ENCODE data around the gene SH3TC1.
A peak's percentile ranks its signal among the peaks of the same experiment; 100 is the strongest.

The SH3TC1 gene

GRCh38 chr4:8198906-8199593, at the start of gene SH3TC1:
Gene SH3TC1, plus strand, starts transcription at chr4:8199290. Its CDS starts 5,905 bp downstream, at chr4:8205195.
- no peak for DNase-seq (ENCODE audit: low read depth, low spot score)

- DNase-seq (ENCODE audit: low read depth, low spot score), result no peak
Observed at GRCh38 chr4:8149664-8150063, 49.4 kb upstream of the SH3TC1 start.

- no peak for DNase-seq (ENCODE audit: low read depth, low spot score)
Observed at GRCh38 chr4:8150152-8151090, 48.7 kb upstream of the SH3TC1 start.

DNA sequence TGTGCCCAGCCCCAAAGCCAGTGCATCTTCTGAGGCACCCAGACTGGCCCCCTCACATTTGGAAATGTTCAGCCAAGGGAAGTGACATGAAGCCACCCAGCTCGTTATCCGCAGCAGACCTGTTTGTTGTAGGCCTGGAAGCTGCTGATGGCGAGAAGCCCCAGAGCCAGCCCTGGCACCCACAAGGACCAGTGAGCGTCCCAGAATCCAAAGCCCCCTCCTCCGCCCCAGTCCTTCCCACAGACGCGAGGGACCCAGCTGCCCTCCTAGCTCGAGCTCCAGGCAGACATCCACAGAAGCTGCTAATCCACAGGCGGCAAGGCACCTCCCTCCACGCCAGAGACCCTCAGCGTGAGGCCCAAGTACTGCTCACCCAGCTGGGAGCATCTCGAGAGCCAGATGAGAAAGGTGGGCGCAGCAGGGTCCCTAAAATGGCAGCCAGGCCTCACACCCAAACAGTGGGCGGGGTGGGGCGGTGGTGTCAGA, 47.9 kb upstream of the SH3TC1 start:
- DNase-seq (ENCODE audit: low read depth, low spot score), result no peak

DNA sequence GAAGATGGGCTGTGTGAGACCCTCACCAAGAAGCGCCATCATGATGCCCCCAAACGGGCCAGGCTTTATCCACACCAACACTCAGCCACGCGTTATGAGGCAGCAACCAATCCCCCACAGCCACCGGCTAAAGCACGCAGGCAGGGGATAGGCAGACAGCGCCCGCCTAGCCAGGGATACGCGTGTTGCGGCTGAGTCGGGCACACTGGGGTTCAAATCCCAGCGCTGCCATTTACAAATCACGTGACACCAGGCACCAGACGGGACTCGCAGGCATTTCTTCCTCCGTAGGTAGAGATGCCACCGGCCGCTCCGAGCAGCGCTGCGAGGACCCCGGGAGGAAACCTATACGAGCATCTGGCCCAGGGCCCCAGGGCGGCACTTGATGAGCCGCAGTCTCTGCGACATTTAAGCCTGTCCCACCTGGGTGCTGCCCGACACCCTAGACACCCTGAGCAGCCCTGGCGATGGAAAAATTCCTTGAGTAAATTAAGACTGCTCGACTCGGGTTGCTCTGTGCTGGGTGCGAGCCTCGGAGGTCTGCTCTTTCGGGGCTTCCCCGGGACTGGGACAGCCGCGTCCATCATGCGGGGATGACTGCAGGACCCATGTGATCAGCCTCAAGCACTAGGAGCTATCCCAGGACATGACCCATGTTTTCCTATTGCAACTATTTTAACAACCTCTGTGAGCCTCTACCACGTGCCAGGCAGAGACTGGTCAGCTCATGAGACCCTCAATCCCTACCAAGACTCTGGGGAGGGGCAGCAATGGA, 46.8 kb upstream of the SH3TC1 start:
- no peak for DNase-seq (ENCODE audit: low read depth, low spot score)

- DNase-seq (ENCODE audit: low read depth, low spot score), result no peak
Observed at GRCh38 chr4:8152865-8153257, 46.2 kb upstream of the SH3TC1 start.

- no peak for DNase-seq (ENCODE audit: low read depth, low spot score)
Observed at GRCh38 chr4:8153441-8153840, 45.6 kb upstream of the SH3TC1 start.

DNA sequence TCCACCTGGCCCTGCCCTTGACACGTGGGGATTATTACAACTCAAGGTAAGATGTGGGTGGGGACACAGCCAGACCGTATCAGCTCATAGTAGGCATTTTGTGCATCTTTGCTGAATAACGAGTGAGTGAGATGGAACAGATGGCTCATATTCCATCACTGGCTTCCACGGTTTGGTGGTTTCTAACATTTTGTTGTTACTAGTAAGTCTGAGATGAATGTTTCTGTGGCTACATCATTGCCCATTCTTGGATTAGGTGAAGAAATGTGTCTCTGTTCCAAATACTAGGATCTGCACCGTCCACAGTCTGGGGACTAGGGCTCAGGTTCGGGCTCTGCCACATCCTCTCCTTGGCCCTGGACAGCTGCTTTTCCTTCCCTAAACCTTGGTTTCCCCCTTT, 44.0 kb upstream of the SH3TC1 start:
- no peak for DNase-seq (ENCODE audit: low read depth, low spot score)

- no peak for DNase-seq (ENCODE audit: low read depth, low spot score)
Observed at GRCh38 chr4:8155660-8156421, 43.2 kb upstream of the SH3TC1 start.

DNA sequence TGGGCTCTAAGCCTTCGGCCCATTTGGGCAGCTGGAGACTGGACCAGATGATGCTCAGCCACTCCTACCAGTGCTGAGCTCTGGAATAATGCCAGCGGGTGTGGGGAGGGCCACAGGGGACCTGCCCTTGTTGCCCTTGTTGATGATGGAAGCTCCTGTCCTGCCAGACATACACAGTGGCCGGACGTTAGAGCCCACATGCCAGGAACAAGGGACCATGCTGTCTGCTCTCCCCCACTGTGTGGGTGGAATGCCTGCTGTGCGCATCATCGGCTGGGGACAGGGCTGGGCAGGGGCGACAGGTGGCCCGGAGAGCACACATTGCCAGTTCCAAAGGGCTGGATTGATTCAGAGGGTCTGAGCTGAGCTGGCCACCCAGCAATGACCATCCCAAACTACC, 42.5 kb upstream of the SH3TC1 start:
- DNase-seq (ENCODE audit: low read depth, low spot score), result no peak

GRCh38 chr4:8157496-8157895, 41.6 kb upstream of the SH3TC1 start:
- no peak for DNase-seq (ENCODE audit: low read depth, low spot score)

DNA sequence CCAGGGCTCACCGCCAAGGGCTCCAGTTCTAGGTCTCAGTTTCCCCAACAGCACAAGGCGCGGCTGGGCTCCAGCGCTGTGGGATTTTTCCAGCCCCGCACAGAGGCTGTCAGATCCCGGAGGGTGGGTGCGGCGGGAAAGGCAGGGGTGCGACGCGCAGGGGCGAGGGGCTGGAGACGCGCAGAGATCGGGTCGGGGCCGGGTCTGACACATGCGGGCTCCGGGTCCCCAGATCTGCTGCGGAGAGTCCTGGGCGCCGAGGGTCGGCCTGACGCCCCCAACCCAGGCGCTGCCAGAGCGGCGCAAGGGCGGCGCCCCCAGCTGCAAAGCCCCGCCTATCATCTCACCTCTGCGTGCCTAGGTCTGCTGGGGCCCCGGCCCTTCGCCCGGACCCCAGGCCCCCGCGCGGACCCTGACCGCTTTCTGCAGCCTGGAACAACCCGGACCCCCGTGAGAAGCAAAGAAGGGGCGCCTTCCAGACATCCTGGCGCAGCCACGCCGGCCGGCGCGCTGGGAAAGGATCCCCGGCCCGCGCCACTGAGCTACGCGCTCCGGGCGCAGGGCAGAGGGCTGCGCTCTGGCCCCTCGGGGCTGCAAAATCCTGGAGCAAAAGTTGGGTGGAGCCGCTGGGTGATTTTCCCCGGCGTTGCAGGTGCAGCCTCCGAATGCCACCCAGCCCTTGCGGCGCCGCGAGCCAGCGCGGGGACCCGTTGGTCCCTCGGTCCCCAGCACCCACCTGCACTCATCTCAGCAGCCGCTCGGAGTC, 41.0 kb upstream of the SH3TC1 start:
- no peak for DNase-seq (ENCODE audit: low read depth, low spot score)

DNA sequence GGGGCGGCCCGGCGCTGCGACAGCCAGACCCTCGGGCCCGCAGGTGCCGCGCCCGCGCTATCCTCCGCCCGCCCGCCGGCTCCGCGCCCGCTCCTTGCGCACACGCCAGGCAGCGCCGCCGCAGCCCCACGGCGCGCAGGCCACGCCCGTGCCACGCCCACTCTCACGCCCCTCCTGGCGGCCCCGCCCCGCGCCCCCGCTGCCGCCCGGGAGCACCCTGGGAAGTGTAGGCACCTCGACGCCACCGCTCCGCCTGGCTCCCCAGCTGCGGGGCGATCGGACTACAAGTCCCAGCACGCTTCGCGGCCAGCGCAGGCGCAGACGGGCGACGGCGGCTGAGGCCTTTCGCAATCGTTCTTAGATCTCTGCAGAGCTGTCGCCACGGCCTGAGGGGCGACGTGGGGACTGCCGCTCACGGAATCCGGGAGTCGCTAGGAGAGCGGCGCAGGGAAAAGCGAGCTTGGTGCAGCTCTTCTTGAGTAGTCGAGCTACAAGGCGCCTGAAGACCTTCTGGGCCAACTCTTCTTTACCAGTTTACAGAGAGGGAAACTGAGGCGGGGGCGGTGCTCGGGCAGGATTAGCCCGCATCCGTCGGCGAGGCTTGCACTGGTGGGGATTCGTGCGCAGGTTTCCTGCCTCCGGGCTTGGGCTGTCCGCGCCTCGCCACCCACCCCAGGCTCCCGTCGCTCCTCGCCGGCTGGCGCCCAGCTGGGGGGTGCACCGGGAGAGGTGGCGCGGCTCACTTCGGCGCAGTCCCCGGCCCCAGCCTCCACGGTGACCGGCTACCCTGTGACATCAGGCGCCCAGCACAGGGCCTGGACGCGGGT, 40.2 kb upstream of the SH3TC1 start, which contains the start of gene ABLIM2:
Gene ABLIM2, minus strand, starts transcription at position 104 of the 827 bp plus-strand sequence. CDS start 124 bp downstream, outside the sequence.
- DNase-seq (ENCODE audit: low read depth, low spot score), result peak; percentile 79

DNA sequence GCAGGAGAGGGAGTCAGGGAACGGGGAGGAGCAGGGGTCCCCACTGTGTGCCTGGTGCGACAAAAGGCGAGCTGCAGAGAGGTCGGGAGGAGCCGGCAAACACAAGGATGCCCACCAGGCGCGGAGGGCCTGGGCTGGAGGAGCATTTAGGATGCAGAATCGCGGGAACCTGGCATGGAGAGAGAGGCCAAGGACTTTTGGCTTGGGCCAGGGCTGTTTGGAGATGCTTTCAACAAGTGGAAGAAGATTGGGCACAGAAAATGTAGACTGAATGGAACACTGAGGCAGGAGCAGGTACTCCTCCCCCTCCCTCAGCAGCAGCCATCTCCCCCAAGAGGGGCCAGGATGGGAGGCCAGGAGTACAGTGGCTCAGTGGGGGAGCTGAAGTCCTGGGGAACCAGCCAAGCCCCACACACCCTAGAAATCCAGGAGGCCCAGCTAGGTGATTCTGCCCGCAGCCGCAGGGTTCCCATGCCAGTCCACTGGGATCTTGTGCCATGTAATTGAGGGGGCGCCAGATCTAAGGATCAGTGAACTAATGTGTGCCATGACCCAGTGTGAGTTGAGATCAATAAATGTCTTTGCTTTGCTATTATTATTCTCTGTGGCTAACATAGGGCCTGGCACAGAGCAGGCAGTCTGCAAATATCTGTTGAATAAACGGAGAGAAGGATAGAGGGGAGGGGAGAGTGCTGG, 39.4 kb upstream of the SH3TC1 start:
- DNase-seq (ENCODE audit: low read depth, low spot score), result no peak

DNA sequence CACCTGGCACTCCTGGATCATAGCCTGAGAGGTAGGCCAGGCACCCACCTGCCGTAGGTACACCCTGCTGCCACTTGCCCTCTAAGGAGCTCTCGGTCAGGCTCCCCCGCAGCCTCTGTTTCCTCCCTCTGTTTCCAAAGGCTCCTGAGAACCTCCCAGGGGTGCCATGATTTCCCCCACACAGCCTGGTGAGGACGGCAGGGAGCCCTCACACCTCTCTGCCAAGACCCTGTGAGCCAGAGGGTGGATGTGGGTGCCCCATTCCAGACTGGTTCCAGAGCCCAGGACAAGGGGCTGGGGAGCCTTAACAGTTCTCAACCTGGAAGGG, 38.9 kb upstream of the SH3TC1 start:
- no peak for DNase-seq (ENCODE audit: low read depth, low spot score)

- no peak for DNase-seq (ENCODE audit: low read depth, low spot score)
Observed at GRCh38 chr4:8160572-8160971, 38.5 kb upstream of the SH3TC1 start.

- no peak for DNase-seq (ENCODE audit: low read depth, low spot score)
Observed at GRCh38 chr4:8162625-8163024, 36.5 kb upstream of the SH3TC1 start.

DNA sequence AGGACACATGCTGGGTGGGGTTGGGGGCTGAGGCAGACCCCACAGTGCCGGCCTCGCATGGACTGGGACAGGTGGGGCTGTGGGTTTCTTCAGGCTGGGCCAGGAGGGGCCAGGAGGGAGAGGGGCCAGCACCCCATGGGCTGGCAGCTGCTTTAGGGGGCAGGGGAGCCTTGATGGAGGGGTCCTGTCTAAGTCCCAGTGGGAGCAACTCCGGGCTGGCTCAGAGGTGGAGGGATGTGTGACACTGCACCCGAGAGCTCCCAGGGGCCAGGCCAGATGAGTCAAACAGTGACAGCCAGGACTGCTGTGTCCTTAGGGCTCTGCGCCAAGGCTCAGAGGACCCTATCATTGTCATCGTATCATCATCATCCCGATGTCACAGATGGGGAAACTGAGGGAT, 36.1 kb upstream of the SH3TC1 start:
- DNase-seq (ENCODE audit: low read depth, low spot score), result no peak
